ENCODE measurements around the gene KMT2E.

Gene KMT2E

GRCh38 chr7:105079348-105079747 lies 65.3 kb downstream of the KMT2E start:
- no peak for DNase-seq (ENCODE audit: low read depth in 2 of 2)

DNA sequence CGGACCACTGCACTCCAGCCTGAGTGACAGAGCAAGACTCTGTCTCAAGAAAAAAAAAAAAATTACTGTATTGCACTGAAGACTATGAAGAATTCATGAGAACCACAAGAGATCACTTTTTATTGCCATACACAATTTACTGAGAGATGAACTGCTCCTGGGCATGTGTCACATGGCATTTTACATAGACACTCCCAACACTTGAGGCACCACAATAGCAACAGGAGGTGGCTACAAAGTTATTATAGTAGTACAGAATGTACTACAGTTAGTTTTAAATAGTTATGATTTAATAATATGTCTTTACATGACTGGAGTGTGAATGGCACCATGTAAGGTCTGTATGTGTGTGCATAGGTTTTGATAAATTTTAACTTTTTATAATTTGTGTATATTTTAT lies 70.6 kb downstream of the KMT2E start:
- no peak for DNase-seq (ENCODE audit: low read depth in 2 of 2)

- no peak for DNase-seq (ENCODE audit: low read depth in 2 of 2)
Observed at GRCh38 chr7:105086850-105087249, 72.8 kb downstream of the KMT2E start.

- DNase-seq (ENCODE audit: low read depth in 2 of 2) = no peak
Observed at GRCh38 chr7:105087981-105088380, 74.0 kb downstream of the KMT2E start.

- DNase-seq (ENCODE audit: low read depth in 2 of 2) = no peak
Observed at GRCh38 chr7:105088456-105088855, 74.5 kb downstream of the KMT2E start.

DNA sequence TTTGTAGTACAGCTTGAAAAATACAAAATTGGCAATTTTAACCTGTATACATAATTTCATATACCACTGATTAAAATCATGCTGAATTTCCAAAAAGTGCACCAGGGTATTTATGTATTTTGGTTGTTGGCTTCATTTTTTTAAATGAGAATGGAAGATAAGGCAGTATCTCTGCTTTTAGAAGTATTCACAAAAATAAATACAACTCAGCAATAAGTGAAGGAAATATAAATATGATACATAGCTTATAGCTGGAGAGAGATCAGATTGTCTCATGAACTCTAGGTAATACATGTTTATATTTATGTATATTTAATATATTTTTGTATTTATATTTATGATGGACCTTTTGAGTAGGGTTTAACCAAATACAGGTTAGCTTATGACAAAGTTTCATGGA lies 81.0 kb downstream of the KMT2E start:
- DNase-seq (ENCODE audit: low read depth in 2 of 2) = no peak

DNA sequence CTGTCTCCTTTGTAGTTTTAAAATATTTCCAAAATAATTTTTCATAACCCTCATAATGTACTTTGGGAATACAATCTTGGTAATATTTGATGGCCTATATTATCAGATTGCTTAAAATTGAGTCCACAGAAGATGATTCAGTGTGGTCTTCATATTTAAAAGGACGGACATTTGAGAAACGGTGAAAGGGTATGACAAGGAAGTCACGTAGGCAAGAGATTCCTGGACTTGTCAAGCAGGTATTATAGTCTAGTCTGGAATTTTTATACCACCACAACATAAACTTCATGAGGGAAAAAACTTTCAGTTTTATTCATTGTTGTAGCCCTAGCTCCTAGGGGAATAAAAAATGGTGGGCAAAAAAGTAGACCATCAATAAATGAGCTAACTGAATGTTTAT lies 82.3 kb downstream of the KMT2E start:
- DNase-seq (ENCODE audit: low read depth in 2 of 2) = no peak

- no peak for DNase-seq (ENCODE audit: low read depth in 2 of 2)
Observed at GRCh38 chr7:105097619-105098018, 83.6 kb downstream of the KMT2E start.

DNA sequence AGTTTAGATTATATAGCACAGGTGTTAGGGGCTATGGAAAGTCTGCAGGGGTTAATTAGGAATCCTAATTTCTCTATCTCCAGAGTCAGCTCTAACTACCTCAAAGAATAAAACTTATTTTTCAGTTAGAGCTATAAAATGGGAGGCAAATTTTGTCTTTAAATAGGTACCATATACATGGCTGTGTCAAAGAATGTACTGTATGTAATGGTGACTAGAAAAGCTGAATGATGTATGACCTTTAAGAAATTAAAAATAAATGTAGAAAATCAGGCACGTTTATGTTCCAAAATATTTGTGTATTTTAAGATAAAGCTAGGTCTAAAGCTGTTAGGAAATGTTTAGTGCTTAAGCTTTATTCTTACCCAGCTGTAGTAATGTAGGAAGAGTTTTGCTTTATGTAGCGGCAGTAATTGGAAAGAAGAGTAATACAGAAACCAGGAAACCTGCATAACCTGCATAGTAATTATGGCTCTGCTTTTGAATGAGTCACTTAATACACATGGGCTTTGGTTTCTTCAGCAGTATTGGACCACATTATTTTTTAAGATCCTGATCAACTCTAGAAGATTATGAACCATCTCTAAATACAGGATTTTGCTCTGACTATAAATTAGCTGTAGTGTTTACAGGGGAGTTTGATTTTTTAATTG lies 85.0 kb downstream of the KMT2E start:
- no peak for DNase-seq (ENCODE audit: low read depth in 2 of 2)

DNA sequence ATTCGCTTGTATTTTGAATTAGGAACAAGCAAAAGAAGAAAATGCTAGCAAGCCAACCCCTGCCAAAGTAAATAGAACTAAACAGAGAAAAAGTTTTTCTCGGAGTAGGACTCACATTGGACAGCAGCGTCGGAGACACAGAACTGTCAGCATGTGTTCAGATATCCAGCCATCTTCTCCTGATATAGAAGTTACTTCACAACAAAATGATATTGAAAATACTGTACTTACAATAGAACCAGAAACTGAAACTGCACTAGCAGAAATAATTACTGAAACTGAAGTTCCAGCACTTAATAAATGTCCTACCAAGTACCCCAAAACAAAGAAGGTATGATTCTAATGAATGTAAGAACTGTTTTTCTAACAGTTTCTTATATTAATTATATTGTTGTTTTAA lies 87.9 kb downstream of the KMT2E start:
- no peak for DNase-seq (ENCODE audit: low read depth in 2 of 2)

- no peak for DNase-seq (ENCODE audit: low read depth in 2 of 2)
Observed at GRCh38 chr7:105102557-105103352, 88.8 kb downstream of the KMT2E start.

DNA sequence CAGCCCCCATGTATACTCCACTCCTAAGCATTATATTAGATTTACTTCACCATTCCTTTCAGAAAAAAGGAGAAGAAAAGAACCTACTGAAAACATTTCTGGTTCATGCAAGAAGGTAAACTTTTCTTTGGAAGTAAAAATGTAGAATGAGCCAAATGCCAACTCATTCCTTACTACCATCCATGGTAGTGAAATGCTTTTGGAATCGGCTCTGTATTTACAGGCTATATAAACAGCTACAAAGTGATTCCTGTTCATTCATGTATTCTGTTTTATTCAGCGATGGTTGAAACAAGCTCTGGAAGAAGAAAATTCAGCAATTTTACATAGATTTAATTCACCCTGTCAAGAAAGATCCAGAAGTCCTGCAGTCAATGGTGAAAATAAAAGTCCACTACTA lies 91.6 kb downstream of the KMT2E start:
- DNase-seq (ENCODE audit: low read depth in 2 of 2) = no peak

DNA sequence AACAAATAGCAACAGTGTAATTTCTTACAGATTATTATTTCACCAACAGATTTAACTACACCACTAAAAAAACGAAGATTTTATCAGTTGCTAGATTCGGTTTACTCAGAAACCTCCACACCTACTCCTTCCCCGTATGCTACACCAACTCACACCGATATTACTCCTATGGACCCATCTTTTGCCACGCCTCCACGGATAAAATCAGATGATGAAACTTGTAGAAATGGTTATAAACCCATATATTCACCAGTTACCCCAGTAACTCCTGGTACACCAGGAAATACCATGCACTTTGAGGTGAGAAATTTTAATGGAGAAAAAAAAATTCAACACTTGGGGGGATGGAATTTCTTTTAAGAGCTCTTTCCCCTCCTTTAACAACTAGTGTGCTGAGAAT lies 92.5 kb downstream of the KMT2E start:
- DNase-seq (ENCODE audit: low read depth in 2 of 2) = no peak

- no peak for DNase-seq (ENCODE audit: low read depth in 2 of 2)
Observed at GRCh38 chr7:105107458-105107857, 93.5 kb downstream of the KMT2E start.

DNA sequence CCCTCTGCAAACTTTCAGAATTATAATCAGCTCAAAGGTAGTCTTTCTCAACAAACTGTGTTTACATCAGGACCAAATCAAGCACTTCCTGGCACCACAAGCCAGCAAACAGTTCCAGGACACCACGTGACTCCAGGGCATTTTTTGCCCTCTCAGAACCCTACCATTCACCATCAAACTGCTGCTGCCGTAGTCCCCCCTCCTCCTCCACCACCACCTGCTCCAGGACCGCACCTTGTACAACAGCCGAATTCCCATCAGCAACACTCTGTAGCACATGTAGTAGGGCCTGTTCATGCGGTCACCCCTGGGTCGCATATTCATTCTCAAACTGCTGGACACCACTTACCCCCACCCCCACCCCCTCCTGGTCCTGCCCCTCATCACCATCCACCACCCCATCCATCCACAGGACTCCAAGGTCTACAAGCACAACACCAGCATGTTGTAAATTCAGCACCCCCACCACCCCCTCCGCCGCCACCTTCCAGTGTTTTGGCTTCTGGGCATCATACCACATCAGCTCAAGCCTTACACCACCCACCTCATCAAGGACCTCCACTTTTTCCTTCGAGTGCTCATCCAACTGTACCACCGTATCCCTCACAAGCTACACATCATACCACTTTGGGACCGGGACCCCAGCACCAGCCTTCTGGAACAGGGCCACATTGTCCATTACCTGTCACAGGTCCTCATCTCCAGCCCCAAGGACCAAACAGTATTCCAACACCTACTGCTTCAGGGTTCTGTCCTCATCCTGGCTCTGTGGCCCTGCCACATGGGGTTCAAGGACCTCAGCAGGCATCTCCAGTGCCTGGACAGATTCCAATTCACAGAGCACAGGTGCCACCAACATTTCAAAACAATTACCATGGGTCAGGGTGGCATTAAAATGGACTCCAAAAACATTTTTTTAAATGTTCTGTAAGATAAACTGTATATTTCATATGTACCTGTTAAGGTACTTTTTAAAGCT lies 98.7 kb downstream of the KMT2E start:
- no peak for DNase-seq (ENCODE audit: low read depth in 2 of 2)

- no peak for DNase-seq (ENCODE audit: low read depth in 2 of 2)
Observed at GRCh38 chr7:105118612-105119600, 104.9 kb downstream of the KMT2E start.

GRCh38 chr7:105122619-105123018 lies 108.6 kb downstream of the KMT2E start:
- no peak for DNase-seq (ENCODE audit: low read depth in 2 of 2)

- DNase-seq (ENCODE audit: low read depth in 2 of 2) = no peak
Observed at GRCh38 chr7:105125745-105126144, 111.7 kb downstream of the KMT2E start.

DNA sequence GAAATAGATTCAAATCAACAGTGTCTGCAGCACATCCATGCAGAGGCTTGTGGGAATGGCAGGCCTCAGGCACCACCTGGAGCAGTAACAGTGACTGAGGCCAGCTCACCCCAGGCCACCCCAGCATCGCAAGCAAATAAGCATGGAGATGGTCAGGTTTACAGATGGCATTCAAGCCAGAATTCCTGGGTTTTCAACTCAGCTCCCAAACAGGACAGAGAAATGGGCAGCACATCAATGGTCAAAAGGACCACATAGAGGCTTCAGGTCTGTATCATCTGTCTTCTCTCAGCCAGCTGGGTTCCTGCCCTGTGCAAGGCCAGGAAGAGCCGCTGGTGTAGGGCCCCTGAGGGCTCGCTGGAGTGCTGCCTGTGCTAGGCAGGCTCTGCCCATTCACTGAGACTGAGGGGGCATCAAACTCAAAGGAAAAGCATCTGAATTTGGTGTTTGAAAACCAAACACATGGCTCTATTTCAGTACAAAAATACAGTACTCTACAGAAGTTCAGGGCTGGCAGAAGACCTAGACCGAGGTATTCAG lies 112.5 kb downstream of the KMT2E start:
- no peak for DNase-seq (ENCODE audit: low read depth in 2 of 2)

GRCh38 chr7:105127179-105127578 lies 113.2 kb downstream of the KMT2E start:
- DNase-seq (ENCODE audit: low read depth in 2 of 2) = no peak

GRCh38 chr7:105130048-105130447 lies 116.0 kb downstream of the KMT2E start:
- no peak for DNase-seq (ENCODE audit: low read depth in 2 of 2)
